Measurements from ENCODE around the gene PFN4. TPM values are rescaled to one million over a fixed set of nuclear protein-coding genes. Genes with fewer than 3 reads are reported as not detected.
"Not testable (repeated sequence)": the region's sequence is repeated elsewhere in the genome, so short reads cannot be mapped to it uniquely, and the experiment has no call there.

PFN4 gene
- total RNA-seq, 4 donors from 2014 or later: not detected

DNA sequence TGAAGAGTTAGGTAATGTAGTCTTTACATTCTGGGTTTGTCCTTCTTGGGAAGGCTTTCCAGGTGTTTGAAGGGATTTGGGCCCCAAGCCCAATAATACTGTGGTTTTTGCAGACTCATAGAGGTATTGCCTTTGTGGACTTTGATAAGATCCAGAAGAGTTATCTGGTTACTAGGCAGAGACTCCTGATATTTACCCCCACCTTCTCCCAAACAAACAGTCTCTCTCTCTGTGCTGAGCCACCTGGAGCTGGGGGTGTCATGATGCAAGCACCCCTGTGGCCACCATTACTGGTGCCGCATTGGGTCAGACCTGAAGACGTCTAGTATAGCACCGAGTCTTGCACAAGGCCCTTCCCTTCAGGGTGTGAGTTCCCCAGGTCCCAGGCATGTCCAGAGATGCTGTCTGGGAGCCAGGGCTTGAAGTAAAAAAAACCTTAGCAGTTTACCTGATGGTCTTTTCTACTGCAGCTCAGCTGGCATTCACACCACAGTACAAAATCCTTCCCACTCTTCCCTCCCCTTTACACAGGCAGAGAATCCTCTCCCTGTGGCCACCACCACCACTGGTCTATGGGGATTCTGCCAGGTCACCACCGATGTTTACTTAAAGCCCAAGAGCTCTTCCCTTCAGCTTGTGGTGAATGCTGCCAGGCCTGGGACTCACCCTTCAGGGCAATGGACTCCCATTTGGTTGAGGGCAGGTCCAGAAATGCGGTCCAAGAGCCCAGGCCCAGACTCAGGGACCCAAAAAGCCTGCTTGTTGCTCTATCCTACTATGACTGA, 29.5 kb upstream of the PFN4 start:
- no peak for DNase-seq
- Histone ChIP-seq H3K27me3 (no peaks in the 10 kb centered on the region), H3K27ac (no peak overlapping the region), H3K9me3 (peaks cover 0 to 7% (median 0%) of the 10 kb centered on the region in 3 donors), H3K4me3 (no peak overlapping the region), H3K36me3 (peaks cover 0 to 39% (median 0%) of the 10 kb centered on the region in 3 donors), H3K4me1 (no peaks in the 10 kb centered on the region)
- 100% methylated on average over 2 of the region's 5 CpGs; no CpG with 5 or more reads in 1 of the 2 donors for WGBS, 2 donors
- TF ChIP-seq CTCF (IDR thresholded peaks at IDR 0.05) (no peak), POLR2A (IDR thresholded peaks at IDR 0.05) (no peak)
- intact Hi-C loops (cut with DNase I): no loop called here

DNA sequence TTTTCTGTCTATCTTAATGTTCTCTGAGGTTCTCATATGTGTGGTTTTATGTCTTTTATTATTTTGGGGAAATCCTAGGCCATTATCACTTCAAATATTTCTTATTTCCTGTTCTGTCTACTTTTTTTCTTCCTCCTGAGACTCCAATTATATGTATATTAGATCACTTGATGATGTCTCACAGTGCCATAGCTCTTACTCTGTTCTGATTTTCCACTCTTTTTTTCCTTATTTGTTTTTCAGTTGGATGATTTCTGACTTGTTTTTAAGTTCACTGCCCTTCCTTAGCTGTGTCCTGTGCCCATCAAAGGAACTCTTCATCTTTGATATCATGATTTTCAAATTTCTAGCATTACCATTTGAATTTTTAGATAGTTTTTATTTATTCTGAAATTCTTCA, 24.2 kb upstream of the PFN4 start:
- intact Hi-C loops (cut with DNase I): no loop called here
- TF ChIP-seq POLR2A (IDR thresholded peaks at IDR 0.05): no peak
- no peak for TF ChIP-seq CTCF (IDR thresholded peaks at IDR 0.05)
- no peaks in the 10 kb centered on the region for H3K4me1 ChIP-seq
- no peak overlapping the region for H3K27ac ChIP-seq
- H3K36me3 ChIP-seq: peaks cover 0 to 44% (median 0%) of the 10 kb centered on the region in 3 donors
- H3K4me3 ChIP-seq: no peak overlapping the region
- H3K27me3 ChIP-seq: no peaks in the 10 kb centered on the region
- peaks cover 0 to 10% (median 0%) of the 10 kb centered on the region in 3 donors for H3K9me3 ChIP-seq
- no peak for DNase-seq

- H3K4me1 ChIP-seq; DNase-seq; H3K27ac ChIP-seq; H3K9me3 ChIP-seq; H3K27me3 ChIP-seq; intact Hi-C loops (cut with DNase I); H3K4me3 ChIP-seq: not testable (repeated sequence)
- peaks cover 0 to 17% (median 0%) of the 10 kb centered on the region in 3 donors for H3K36me3 ChIP-seq
- WGBS, 2 donors: 95 to 98% methylated on average over 5 of the region's 5 CpGs
These were observed 17.2 kb upstream of the PFN4 start for GRCh38 chr2:24140305-24140704.

DNA sequence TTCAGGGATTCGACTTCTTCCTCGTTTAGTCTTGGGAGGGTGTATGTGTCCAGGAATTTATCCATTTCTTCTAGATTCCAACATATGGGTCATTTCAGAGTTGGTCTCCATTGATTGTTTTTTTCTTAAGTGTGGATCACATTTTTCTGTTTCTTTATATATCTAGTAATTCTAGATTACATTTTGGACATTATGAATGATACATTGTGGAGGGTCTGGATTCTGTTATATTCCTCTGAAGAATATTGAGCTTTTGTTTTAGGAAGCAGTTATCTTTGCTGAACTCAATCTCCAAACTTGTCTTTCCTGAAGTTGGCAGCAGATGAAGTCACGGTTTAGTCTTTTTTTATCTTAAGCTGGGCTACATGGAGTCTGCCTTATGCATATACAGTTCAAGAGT, 9.4 kb upstream of the PFN4 start:
- Histone ChIP-seq H3K4me1 (no peaks in the 10 kb centered on the region), H3K27ac (no peak overlapping the region), H3K36me3 (no peaks in the 10 kb centered on the region), H3K9me3 (peaks cover 0 to 4% (median 4%) of the 10 kb centered on the region in 3 donors), H3K4me3 (no peak overlapping the region), H3K27me3 (no peaks in the 10 kb centered on the region)
- intact Hi-C loops (cut with DNase I): no loop called here
- TF ChIP-seq CTCF (IDR thresholded peaks at IDR 0.05): no peak
- TF ChIP-seq POLR2A (IDR thresholded peaks at IDR 0.05): no peak
- 85 to 100% methylated on average over 3 of the region's 3 CpGs for WGBS, 2 donors
- DNase-seq: no peak

DNA sequence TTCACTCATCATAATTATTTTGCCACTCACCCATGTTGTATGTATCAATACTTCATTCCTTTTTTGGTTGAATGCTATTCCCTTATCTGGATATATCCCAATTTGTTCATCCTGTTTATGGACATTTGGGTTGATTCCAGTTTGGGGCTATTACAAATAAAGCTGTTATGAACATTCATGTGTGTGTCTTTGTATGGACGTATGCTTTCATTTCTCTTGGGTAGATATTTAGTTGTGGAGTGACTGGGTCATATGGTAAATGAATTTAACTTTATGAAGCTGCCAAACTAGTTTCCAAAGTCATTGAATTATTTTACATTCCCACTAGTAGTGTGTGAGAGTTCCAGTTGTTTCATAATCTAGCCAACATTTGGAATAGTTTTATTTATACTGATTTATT, 2.8 kb upstream of the PFN4 start:
- no peak for DNase-seq
- H3K4me1 ChIP-seq: peaks cover 0 to 32% (median 14%) of the 10 kb centered on the region in 3 donors
- H3K9me3 ChIP-seq: no peaks in the 10 kb centered on the region
- TF ChIP-seq CTCF (IDR thresholded peaks at IDR 0.05): no peak
- no peak for TF ChIP-seq POLR2A (IDR thresholded peaks at IDR 0.05)
- no peak overlapping the region for H3K27ac ChIP-seq
- H3K4me3 ChIP-seq: no peak overlapping the region
- no peaks in the 10 kb centered on the region for H3K27me3 ChIP-seq
- intact Hi-C loops (cut with DNase I): no loop called here
- 43 to 48% methylated on average over 1 of the region's 1 CpG for WGBS, 2 donors
- H3K36me3 ChIP-seq: no peaks in the 10 kb centered on the region

All from esophagus squamous epithelium (tissue), 5 donors.